Right atrium auricular region (tissue), 2 donors: ENCODE data around the gene OR4D6. TPM values are rescaled to one million over a fixed set of nuclear protein-coding genes. Genes with fewer than 3 reads are reported as not detected.

ENCODE experiments used
- DNase-seq: peaks from one replicate; pipeline ENCODE4 v3.0.0-alpha.2; 2019; ENCODE audit warnings: low spot score
- H3K27ac ChIP-seq, 2 donors: fragments of 200-600 bp; sonication (generic); 1 replicate in 1 of 2; 2 replicates in 1 of 2; pipeline ENCODE4 v1.5.1; 2016 to 2019
- H3K27me3 ChIP-seq, 2 donors: fragments of 200-600 bp; sonication (generic); one replicate each; pipeline versions ENCODE4 v1.5.1 to v1.6.0; 2017 to 2019
- H3K36me3 ChIP-seq: fragments of 200-600 bp; sonication (generic); one replicate; pipeline ENCODE4 v1.5.1; 2016
- H3K4me1 ChIP-seq, 2 donors: fragments of 200-600 bp; sonication (generic); one replicate each; pipeline versions ENCODE4 v1.5.1 to v1.6.0; 2017 to 2019
- H3K4me3 ChIP-seq, 2 donors: fragments of 200-600 bp; sonication (generic); 1 replicate in 1 of 2; 2 replicates in 1 of 2; pipeline ENCODE4 v1.5.1; 2017 to 2019; ENCODE audit warnings: mild to moderate bottlenecking in 1 of 2, moderate library complexity in 1 of 2
- H3K9me3 ChIP-seq, 2 donors: fragments of 200-600 bp; sonication (generic); one replicate each; pipeline ENCODE4 v1.5.1; 2019
- total RNA-seq, 2 donors: library from RNA; depleted of rRNA; stranded (reverse); fragments of >200 nt; gene quantifications; one replicate each; pipeline ENCODE4 v1.1.0, GENCODE V29; 2016
- TF ChIP-seq, protein P1 (sequence below), 2 donors: fragments of 200-600 bp; sonication (generic); IDR thresholded peaks; one replicate each; pipeline ENCODE4 v1.5.1; 2019; ENCODE audit warnings: antibody characterized with exemption in 2 of 2

OR4D6 gene
- not detected for total RNA-seq

- Histone ChIP-seq H3K36me3 (no peaks in the 10 kb centered on the region), H3K27me3 (no peaks in the 10 kb centered on the region), H3K9me3 (no peaks in the 10 kb centered on the region), H3K4me3 (no peak within 1 kb of the TSS), H3K27ac (no peak within 1 kb of the TSS), H3K4me1 (no peaks in the 10 kb centered on the region)
- DNase-seq: no peak
- TF ChIP-seq, protein P1, sequence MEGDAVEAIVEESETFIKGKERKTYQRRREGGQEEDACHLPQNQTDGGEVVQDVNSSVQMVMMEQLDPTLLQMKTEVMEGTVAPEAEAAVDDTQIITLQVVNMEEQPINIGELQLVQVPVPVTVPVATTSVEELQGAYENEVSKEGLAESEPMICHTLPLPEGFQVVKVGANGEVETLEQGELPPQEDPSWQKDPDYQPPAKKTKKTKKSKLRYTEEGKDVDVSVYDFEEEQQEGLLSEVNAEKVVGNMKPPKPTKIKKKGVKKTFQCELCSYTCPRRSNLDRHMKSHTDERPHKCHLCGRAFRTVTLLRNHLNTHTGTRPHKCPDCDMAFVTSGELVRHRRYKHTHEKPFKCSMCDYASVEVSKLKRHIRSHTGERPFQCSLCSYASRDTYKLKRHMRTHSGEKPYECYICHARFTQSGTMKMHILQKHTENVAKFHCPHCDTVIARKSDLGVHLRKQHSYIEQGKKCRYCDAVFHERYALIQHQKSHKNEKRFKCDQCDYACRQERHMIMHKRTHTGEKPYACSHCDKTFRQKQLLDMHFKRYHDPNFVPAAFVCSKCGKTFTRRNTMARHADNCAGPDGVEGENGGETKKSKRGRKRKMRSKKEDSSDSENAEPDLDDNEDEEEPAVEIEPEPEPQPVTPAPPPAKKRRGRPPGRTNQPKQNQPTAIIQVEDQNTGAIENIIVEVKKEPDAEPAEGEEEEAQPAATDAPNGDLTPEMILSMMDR (IDR thresholded peaks at IDR 0.05): no peak
These were observed at the start of gene OR4D6 for GRCh38 chr11:59456661-59457060. Gene OR4D6, plus strand, starts transcription at chr11:59456961. Its CDS starts 0 bp downstream, at chr11:59456961.

DNA sequence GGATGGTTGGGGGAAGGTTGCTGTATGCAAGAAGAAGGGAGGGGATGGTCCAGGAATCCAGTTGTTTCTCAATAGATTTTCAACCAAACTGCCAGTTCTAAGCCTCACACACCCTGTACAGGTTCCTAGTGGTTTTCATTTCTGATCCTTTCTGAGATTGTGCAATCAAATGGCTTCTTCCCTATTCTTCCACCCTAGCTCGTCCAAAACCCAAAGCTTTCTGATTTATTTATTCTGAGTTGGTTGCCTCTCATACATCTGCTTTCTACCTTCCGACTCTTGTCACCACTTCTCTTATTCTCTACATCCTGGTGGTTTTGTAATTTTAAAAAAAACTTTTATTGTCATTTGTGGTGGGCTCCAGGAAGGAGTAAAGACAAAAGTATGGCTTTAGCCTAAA lies 43.1 kb upstream of the OR4D6 start:
- Histone ChIP-seq H3K27ac (no peak overlapping the region), H3K27me3 (no peaks in the 10 kb centered on the region), H3K4me1 (no peaks in the 10 kb centered on the region), H3K36me3 (no peaks in the 10 kb centered on the region), H3K9me3 (no peaks in the 10 kb centered on the region), H3K4me3 (no peak overlapping the region)
- no peak for DNase-seq
- TF ChIP-seq, protein P1 (IDR thresholded peaks at IDR 0.05): no peak

DNA sequence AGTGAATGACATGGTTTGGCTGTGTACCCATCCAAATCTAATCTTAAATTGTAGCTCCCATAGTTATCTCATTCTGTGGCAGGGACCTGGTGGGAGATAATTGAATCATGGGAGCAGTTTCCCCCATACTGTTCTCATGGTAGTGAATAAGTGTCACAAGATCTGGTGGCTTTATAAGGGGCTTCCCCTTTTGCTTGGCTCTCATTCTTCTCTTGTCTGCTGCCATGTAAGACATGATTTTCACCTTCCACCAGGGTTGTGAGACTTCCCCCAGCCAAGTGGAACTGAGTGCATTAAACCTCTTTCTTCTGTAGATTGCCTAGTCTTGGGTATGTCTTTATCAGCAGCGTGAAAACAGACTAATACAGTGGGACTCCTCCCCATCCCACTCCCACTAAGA lies 41.6 kb upstream of the OR4D6 start:
- Histone ChIP-seq H3K27ac (no peak overlapping the region), H3K36me3 (no peaks in the 10 kb centered on the region), H3K4me1 (no peaks in the 10 kb centered on the region), H3K4me3 (no peak overlapping the region), H3K9me3 (no peaks in the 10 kb centered on the region), H3K27me3 (no peaks in the 10 kb centered on the region)
- DNase-seq: no peak
- TF ChIP-seq, protein P1 (IDR thresholded peaks at IDR 0.05): no peak

- H3K27ac ChIP-seq: no peak overlapping the region
- DNase-seq: no peak
- H3K36me3 ChIP-seq: no peaks in the 10 kb centered on the region
- H3K4me1 ChIP-seq: no peaks in the 10 kb centered on the region
- no peak overlapping the region for H3K4me3 ChIP-seq
- TF ChIP-seq, protein P1 (IDR thresholded peaks at IDR 0.05): no peak
- H3K9me3 ChIP-seq: no peaks in the 10 kb centered on the region
- H3K27me3 ChIP-seq: no peaks in the 10 kb centered on the region
These were observed 40.1 kb upstream of the OR4D6 start for GRCh38 chr11:59416613-59417012.

DNA sequence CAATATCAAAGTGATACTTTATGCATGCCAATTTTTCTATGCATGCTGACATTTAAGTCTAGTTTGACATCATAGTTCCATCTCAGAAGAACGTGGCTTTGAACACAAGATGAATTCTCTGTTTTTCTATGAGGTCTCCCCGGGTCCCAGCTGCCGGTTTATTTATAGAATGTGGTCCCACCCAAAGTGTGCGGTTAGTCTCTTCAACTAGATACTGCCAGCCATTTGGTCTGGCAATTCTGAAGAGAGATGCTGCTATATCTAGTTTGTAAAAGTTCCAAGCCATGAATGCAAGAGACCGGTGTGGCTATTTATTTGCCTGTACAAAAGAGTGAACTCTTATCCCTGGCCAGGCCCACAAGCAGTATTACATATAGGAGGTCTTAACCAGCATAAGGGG lies 39.7 kb upstream of the OR4D6 start:
- Histone ChIP-seq H3K27ac (no peak overlapping the region), H3K36me3 (no peaks in the 10 kb centered on the region), H3K27me3 (no peaks in the 10 kb centered on the region), H3K4me3 (no peak overlapping the region), H3K9me3 (no peaks in the 10 kb centered on the region), H3K4me1 (no peaks in the 10 kb centered on the region)
- DNase-seq: no peak
- TF ChIP-seq, protein P1 (IDR thresholded peaks at IDR 0.05): no peak

DNA sequence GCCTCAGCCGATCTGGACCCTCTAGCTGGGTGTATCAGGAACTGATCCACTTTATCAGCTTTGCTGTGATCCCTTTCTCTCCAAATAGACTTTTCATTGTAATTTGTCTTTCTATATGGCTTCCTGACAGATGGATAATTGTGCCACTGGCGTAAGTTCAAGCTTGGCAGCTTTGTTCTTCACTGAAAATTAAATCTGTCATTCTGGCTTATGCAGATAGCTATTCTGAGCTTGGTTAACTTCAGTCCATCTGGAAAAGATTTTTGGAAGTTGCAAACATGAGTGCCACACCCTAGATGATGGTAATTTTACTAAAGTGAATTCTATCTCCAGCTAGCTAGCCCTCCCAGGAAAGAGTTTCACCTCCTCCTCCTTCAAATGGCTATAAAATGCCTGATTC lies 38.6 kb upstream of the OR4D6 start:
- no peak overlapping the region for H3K27ac ChIP-seq
- H3K27me3 ChIP-seq: no peaks in the 10 kb centered on the region
- H3K9me3 ChIP-seq: no peaks in the 10 kb centered on the region
- H3K4me3 ChIP-seq: no peak overlapping the region
- TF ChIP-seq, protein P1 (IDR thresholded peaks at IDR 0.05): no peak
- no peaks in the 10 kb centered on the region for H3K4me1 ChIP-seq
- no peaks in the 10 kb centered on the region for H3K36me3 ChIP-seq
- no peak for DNase-seq
